DMS53 treated with DMSO at 0.1 percent for 48 hours (cell line): Measurements from ENCODE around the gene AGMAT.

Experiments
- DNase-seq: peaks from one replicate; lab custom pipeline; 2025; ENCODE audit not compliant: unreplicated experiment; lab: John Stamatoyannopoulos, UW

The AGMAT gene

DNA sequence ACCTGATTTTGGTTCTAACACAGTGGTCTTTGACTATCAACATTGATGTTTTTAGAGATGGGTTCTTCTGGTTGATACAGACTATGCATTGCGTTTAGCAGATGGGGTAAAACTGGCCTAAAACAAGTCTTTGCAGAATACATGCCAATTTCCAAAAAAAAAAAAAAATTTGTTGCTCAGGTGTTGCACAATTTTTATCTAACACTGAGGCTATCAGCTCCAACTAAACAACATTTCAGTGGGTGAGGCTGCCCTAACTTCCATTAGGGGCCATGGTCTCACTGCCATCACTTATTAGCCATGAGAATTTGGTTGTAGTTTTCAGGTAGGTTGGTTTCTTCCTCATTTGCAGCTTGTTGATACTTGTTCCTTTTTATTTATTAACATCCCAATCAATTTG, 14.0 kb downstream of the AGMAT start:
- no peak for DNase-seq

DNA sequence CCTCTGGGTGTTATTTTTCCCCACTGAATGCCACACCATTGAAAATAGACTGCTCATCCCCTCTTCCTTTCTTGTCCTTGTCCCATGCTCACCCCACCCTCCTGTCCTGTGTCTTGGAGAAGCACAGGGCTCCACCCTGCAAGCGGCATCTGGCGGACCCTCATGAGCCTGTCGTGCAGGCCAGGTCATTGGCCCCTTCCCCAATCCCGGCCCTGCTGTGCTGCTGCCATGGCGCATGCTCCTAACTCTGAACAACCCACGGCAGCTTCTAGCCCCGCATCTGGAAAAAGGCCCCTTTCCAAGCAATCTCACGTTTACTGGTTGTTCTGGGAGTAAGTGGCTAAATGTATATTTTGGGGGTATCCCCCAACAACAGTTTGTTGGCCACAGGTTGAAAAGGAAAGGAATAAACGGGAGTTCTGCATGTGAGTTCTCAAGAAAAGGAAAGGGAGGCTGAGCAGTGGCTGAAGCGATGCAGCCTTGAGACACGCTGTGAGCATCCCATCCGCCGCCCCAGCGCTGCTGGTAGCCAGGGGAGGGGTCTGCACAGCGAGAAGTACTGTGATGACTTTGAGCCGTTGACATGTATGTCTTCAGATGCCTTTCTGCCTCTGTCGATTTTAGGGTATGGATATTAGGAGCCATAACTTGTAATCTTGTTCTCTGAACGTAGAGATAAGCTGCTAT, 16.3 kb downstream of the AGMAT start:
- no peak for DNase-seq

DNA sequence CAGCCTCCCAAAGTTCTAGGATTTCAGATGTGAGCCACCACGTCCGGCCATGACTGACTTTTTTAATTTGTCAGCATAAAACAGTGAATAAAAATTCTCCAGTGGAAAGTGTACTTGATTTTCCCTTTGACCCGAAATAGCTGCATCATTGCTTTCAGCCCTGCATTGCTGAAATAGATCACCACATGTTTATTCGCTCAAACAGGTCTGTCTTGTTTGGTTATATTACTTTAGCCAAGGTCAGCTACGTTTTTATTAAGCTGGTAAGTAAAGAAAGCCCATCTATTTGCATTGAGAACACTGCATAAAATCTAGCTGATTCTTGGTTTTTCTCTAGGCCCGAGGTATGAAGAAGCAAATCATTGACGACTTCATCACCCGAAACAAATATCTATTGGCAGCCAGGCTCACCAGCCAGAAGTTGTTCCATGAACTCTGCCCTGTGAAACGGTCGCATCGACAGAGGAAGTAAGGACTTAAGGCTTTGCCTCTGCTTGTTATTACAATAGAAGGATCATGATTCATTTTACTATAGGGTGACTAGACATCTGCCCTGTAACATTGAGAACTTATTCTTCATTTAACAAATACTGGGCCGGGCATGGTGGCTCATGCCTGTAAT, 25.6 kb downstream of the AGMAT start:
- DNase-seq, result no peak

DNA sequence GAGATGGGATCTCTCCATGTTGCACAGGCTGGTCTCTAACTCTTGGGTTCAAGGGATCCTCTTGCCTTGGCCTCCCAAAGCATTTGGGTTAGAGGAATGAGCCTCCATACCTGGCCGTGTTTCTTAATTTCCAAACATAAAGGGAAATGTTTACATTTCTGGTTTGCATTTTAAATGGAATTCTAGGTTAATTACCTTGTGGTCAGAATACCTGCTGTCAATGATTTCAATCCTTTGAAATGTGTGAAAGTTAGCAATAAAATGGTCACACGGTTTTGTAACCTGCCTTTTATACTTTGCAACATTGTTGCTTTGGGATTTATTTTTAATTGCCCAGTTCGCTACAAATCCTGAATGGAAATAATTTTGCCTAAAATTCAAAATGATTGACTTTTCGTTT, 26.3 kb downstream of the AGMAT start:
- no peak for DNase-seq

DNA sequence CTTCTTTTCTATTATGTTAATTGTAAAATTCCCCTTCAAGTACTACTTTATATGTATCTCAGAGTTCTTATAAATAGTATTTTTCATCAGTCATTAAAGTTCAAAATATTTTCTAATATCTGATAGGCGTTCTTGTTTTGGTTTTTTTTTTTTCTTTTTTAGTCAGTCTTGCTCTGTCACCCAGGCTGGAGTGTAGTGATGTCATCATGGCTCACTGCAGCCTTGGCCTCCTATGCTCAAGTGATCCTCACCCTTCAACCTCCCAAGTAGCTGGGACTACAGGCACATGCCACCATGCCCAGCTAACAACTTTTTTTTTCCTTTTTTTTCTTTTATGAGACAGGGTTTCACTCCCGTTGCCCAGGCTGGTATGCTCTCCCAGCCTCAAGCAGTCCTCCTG, 27.3 kb downstream of the AGMAT start:
- DNase-seq, result no peak

DNA sequence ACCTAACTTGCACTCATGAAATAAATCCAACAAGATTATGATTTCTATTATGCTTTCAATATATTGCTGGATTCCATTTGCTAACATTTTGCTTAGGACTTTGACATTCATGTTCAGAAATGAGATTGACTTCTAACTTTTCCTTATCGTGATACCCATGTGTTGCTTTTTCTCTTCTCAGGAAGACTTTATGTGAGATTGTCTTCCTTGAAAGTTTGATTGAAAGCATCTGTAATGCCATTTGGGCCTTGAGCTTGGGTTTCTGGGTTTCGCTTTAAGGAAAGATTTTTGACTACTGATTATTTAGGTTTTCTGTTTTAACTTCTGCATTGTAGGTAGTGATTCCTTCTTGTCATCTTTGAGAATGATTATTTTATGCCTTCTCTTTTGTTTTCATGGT, 27.8 kb downstream of the AGMAT start:
- no peak for DNase-seq

DNA sequence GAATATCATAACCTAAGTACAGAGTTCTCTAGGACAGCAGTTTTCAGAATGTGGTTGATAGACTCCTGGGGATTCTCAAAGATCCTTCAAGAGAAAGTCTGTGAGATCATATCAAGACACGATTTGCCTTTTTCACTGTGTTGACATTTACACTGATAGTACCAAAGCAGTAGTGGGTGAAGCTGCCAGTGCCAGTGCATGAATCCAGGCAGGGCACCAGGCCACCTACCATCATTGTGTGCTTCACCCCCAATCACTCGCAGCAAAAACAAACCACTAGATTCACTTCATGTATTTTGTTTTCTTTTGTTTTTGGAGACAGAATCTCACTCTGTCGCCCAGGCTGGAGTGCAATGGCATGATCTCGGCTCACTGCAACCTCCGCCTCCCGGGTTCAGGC, 34.3 kb downstream of the AGMAT start:
- no peak for DNase-seq

DNA sequence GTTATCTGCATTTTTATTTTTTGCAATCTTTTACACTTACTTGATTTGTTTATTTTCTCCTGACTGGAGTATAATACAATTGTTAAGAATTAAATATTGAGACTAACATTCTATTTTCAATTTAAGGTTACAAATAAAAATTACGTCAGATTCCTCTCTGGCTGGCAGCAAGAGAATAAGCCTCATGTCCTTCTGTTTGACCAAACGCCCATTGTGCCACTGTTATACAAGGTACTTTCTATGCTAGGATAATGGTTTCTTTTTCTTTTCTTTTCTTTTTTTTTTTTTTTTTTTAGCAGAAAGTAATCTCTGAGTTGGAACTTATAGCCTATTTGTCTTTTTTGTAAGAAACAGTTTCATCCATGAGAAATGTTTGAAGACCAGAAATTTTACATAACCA, 38.2 kb downstream of the AGMAT start:
- DNase-seq, result no peak

DNA sequence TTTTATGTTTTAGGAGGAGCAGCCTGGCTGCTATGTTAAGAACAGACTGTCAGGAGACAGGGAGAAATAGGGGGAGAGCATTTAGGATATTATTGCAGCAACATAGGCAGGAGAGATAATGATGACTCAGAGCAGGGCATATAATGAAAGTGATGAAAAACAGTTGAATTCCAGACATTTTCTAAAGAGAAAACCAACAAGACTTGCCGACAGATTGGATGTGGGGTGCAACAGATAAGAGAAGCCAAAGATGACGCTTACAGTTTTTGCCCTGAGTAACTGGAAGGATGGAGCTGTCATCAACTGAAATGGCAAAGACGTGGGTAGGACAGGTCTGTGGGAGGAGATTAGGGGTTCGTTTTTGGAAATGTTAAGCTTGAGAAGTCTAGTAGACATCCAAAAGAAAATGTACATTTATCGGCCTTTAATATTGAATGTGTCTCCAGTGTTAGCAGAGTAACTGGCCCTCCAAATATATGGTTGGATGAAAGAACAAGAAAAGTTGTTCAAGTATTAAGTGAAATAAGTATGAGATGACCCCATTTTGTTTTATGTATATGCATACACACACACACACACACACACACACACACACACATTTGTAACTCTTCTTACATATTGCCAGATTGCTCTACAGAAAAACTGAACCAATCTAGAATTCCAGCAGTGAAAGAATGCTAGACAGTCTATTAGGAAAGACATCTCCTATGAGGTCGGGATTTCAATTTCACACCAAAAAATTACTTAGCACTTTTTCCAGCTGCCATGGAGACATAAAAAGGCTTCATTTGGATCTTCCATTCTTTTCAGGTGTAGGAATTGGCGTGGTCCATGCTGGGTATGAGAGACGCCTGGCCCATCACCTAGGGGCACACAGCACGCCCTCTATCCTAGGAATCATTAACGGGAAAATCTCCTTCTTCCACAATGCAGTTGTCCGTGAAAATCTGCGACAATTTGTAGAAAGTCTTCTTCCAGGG, 41.0 kb downstream of the AGMAT start:
- DNase-seq, result no peak

DNA sequence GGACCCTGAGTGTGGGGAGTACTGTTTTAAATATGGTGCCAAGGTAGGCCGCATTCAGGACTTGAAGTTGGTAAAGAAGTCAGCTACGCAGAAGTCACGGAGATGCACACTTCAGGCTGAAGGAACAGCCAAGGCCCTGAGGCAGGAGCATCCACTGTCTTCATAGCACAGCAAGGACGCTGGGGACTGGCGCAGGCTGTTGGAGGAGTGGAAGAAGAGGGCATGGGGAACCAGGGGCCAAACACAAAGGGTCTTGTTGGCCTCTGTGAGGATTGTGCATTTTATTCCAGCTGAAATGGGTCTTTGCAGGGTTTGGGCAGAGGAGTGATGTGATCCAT, 41.6 kb downstream of the AGMAT start:
- no peak for DNase-seq

DNA sequence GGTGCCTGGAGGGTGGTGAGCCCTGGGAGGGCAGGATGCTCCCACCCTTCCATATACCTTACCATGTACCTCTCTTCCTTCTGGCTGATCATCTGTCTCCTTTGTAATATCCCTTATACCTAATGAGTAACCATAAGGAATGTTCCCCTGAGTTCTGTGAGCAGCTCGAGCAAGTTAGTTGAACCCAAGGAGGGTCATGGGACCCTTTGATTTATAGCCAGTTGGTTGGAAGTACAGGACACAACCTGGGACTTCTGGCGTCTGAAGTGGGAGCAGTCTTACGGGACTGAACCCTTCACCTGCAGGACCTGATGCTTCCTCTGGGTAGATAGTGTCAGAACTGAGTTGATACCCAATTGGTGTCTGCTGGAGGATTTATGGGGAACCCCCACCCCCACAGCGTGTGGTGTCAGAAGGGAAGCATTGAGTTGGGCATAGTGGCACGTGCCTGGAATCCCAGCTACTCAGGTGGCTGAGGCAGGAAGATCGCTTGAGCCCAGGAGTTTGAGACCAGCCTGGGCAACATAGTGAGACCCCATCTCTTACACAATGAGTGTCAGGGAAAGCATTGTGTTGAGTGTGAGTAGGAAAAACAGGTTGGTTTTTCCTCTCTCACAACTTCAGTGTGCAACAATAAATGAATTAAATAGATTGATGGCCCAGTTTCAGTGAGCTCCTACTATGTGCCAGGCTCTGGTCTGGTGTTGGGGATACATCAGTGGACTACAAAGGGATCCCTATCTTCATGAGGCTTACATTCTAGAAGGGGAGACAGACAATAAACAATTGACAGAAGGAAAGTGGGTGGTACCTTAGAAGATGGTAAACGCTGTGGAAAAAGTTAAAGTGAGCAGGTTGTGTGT, 42.2 kb downstream of the AGMAT start:
- DNase-seq, result no peak

DNA sequence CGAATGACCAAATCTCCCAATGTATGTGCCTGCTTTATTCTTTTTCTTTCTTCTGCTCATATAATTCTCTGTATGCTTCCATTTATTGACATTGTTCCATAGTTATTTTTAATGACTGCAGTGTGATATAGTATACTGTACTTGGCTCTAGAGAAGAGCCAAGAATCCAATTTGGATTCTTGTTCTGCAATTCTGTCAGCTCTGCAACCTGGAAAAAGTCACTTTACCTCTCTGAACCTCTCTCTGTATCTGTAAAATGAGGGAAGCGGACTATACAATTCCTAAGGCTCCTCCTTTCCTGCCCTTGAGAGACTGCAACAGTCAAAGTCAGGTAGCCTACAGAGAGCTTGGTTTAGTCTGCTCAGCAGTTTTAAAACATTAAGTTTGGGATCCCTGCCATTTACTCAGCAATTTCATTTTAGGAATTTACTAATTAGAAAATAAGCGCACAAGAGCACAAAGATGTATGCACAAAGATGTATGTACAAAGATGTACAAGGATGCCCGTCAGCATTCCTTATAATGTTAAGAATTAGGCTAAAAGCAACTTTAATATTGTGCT, 43.5 kb downstream of the AGMAT start:
- DNase-seq, result no peak

DNA sequence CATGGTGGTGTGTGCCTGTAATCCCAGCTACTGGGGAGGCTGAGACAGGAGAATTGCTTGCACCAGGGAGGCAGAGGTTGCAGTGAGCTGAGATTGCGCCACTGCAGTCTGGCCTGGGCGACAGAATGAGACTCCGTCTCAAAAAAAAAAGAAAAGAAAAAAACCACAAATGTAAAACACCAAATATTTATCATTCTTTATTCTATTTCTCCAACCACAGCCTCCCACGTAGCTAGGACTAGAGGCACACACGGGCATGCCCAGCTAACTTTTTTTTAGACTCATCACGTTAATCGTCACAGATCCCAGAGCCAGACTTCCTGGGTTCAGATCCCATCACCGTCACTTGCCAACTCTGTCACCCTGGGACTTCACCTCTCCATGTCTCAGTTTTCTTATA, 44.7 kb downstream of the AGMAT start:
- DNase-seq, result no peak

DNA sequence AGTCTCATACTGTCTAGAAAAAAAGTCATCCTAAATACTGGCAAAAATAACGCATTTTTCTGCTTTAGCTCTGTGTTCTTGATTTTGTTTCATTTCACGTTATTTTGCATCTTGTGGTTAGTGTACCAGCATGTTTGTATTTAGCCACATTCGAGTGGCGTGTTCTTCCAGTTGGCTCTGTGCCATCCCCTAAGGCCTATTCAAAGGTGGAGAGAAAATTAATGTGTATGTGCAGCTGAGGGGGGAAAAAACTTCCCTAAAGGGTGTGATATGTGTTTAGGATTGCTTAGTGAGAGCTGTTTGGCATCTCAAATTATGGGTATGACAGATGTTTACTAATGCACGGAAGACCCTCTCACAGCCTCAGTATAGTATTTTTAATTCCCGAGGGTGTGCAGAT, 46.1 kb downstream of the AGMAT start:
- DNase-seq, result no peak

DNA sequence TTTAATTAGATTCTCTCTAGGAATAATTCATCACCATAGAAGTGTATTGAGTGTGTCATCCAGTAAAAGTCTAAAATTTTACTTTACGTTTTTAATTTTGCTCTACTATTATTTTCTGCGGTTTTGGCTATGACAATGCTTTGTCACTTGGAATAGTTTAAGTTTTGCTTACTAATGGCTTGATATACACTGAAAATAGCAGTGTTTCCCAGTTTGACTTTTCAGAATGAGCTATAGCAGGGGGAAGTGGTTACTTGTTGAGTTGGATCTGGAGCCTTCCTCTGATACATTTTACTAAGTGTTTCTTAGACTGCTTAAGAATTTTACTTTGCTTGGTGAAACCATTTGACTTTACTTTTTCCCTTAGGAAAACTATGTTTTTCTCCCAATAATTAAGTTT, 53.2 kb downstream of the AGMAT start:
- no peak for DNase-seq

DNA sequence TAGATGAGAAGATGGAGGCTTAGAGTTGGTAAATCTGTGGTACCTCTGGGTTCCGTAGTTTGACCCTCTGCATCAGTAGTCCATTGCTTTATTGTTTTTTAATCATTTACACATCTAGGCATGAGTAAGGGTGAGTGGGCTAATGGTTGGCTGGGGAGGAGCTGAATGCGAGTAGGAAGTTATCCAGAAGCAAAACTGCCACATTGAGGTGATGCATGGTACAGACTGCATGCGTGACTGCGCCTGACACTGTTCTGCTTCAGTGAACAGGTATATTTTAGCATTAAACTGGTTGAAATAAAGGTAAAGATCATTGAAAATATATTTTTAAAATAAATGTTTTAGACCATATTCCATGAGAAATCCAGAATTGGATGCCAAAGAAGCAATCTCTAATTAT, 53.8 kb downstream of the AGMAT start:
- no peak for DNase-seq

DNA sequence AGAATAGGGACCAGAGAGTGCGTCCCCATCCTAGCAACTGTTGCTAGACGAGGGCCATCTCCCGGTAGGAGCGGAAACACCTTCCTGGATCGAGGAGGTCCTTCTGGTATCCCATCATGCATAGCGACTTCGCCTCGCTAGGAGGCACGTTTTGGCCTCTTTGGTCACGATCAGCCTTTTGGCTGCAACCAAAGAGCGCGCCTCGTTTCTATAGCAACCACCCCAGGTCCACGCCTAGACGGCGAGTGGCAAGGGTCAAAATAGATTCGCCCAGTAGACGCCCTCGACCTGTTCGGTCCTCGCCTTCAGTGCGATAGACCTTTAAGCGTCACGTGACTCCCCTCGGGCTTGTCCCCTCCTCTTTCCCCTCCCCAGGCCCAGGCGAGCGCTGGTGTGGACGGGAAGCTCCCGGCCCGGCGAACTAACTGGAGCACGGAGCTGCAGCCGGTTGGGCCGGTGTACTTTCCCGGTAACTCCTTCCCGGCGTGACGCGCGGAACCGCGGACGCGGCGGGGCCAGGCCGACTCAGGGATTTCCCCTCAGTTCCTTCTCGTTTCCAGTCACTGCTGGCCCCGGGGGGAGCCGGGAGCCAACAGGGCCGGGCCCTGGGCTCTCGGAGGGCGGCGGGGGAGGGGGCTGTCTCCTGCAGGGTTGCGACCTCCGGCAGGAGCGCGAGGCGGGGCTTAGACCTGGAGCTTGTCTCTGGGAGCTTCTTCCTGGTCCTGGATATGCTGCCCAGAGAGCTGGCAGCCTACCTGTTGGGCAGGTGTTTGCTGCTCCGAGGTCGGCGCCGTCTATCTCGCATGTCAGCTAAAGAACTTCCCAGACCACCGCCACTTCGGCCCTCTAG, 58.1 kb downstream of the AGMAT start, which contains the start of gene DNAJC16:
DNAJC16 (plus strand) TSS at position 359 of the 850 bp plus-strand sequence. CDS start 2,258 bp downstream, outside the sequence.
- peak; percentile 99 for DNase-seq

DNA sequence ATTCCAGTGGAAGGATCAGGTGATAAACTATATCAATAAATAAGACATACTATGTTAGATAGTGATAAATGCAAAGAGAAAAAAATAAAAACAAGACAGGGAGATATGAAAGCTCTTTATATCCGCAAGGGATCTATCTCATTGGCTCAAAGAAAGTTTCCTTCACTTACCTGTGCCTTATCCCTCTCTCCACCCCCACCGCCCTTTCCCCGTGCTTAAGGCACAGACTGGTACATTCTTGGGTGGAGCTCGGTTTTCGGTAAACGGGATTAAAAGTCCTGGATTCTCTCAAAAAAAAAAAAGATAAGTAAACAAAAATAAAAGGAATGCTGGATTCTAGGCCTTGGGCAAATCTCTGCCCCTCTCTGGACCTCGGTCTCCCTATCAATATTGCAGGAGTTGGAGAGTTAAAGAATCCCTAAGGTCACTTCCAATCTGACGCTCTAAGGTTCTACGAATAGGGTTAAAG, 58.8 kb downstream of the AGMAT start:
- peak; percentile 72 for DNase-seq
